BLaER1 treated with 17β-estradiol and CSF1 and Interleukin-3, amounts not matched to agents 10 nM and 100 nM (cell line): ENCODE data around the gene FOXL3.

Experiments used
- H3K27ac ChIP-seq, 11 experiments: shearing (Covaris generic); formaldehyde crosslinking; 2 replicates each; pipeline ENCODE4 v1.8.1; 2022
- H3K27me3 ChIP-seq, 11 experiments: shearing (Covaris generic); formaldehyde crosslinking; 2 replicates each; pipeline ENCODE4 v1.8.1; 2022
- H3K36me3 ChIP-seq, 11 experiments: shearing (Covaris generic); formaldehyde crosslinking; 2 replicates each; pipeline ENCODE4 v1.8.1; 2022
- H3K4me1 ChIP-seq, 10 experiments: shearing (Covaris generic); formaldehyde crosslinking; 2 replicates each; pipeline ENCODE4 v1.8.1; 2022
- H3K4me2 ChIP-seq, 11 experiments: shearing (Covaris generic); formaldehyde crosslinking; 2 replicates each; pipeline ENCODE4 v1.8.1; 2022
- H3K4me3 ChIP-seq, 10 experiments: shearing (Covaris generic); formaldehyde crosslinking; 2 replicates each; pipeline ENCODE4 v1.8.1; 2022
- H3K9ac ChIP-seq, 11 experiments: shearing (Covaris generic); formaldehyde crosslinking; 2 replicates each; pipeline ENCODE4 v1.8.1; 2022
- H3K9me3 ChIP-seq, 11 experiments: shearing (Covaris generic); formaldehyde crosslinking; replicated peaks in 1 of 11; 2 replicates each; pipeline ENCODE4 v1.8.1; 2022
- H4K20me1 ChIP-seq, 11 experiments: shearing (Covaris generic); formaldehyde crosslinking; 2 replicates each; pipeline ENCODE4 v1.8.1; 2022
- Cebpa-rat ChIP-seq, 11 experiments: shearing (Covaris generic); IDR thresholded peaks; 2 replicates each; pipeline ENCODE4 v1.8.1; 2022

The FOXL3 gene

DNA sequence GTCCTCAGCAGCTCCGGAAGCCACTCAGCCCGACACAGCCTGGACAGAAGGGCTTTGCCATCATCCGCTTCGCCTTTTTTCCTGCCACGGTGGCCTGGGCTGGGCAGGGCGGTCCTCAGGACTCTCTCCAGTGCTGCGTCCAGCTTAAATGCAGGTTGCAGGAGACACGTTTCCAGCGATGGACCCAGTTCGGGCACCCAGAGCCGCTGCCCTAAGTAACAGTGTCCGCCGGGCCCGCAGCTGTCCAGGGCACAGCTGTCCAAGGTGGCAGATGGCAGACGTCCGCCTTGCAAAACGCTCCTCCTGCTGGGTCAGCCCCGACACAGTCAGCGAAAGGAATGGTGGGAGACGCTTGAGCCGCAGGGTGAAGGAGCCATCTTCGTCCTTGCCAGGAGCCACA, 37.0 kb upstream of the FOXL3 start:
- peaks cover 84 to 100% (median 100%) of the 10 kb centered on the region in 11 experiments for H3K36me3 ChIP-seq
- H3K9ac ChIP-seq: no peak overlapping the region
- peaks cover 38 to 71% (median 55%) of the 10 kb centered on the region in 11 experiments for H3K9me3 ChIP-seq
- H3K27me3 ChIP-seq: no peaks in the 10 kb centered on the region
- no peak overlapping the region for H3K4me2 ChIP-seq
- no peak overlapping the region for H3K27ac ChIP-seq
- H3K4me3 ChIP-seq: no peak overlapping the region
- no peaks in the 10 kb centered on the region for H3K4me1 ChIP-seq
- H4K20me1 ChIP-seq: peaks cover 0 to 59% (median 0%) of the 10 kb centered on the region in 11 experiments; a peak in 7 of 22 replicates
- TF ChIP-seq Cebpa-rat (IDR thresholded peaks at IDR 0.05): no peak

DNA sequence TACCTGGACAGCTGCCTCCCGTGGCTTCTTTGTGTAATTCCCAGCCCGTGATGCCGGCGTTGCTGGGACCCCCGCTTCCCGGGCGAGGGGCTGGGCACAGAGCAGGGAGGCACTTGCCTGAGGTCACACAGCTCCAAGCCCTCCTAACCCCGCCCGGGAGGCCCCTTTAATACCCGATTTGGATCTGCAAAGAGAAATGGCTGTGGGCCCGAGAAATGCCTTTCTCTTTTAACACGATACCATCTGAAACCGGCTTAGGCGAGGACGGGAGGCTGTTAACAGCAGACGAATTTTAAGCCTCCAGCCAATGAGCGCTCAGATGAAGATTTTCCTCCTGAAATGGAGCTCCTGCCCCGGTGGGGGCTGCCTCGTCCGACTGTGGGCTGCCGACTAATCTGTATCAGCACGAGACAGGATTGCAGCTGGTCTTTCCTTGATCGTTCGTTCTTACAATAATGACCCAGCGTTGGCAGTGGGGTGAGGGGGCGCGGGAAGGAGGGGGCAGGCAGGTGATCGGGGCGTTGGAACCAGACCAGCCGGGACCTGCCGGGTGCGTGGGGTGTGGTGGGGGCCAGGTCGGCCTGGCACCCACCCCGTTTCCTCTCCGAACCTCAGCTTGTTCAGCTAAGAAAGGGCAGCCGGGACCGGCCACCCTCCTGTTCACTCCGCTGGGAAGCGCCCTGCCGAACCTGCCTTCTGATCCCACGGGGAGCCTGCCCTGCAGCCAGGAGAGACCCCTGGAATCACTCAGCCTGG, 36.2 kb upstream of the FOXL3 start:
- peaks cover 81 to 100% (median 100%) of the 10 kb centered on the region in 11 experiments for H3K36me3 ChIP-seq
- no peak overlapping the region for H3K4me2 ChIP-seq
- peaks cover 0 to 52% (median 0%) of the 10 kb centered on the region in 11 experiments; a peak in 6 of 22 replicates for H4K20me1 ChIP-seq
- no peaks in the 10 kb centered on the region for H3K27me3 ChIP-seq
- no peak overlapping the region for H3K4me3 ChIP-seq
- no peak for TF ChIP-seq Cebpa-rat (IDR thresholded peaks at IDR 0.05)
- H3K9ac ChIP-seq: no peak overlapping the region
- no peak overlapping the region for H3K27ac ChIP-seq
- H3K9me3 ChIP-seq: peaks cover 46 to 79% (median 63%) of the 10 kb centered on the region in 11 experiments
- H3K4me1 ChIP-seq: no peaks in the 10 kb centered on the region

DNA sequence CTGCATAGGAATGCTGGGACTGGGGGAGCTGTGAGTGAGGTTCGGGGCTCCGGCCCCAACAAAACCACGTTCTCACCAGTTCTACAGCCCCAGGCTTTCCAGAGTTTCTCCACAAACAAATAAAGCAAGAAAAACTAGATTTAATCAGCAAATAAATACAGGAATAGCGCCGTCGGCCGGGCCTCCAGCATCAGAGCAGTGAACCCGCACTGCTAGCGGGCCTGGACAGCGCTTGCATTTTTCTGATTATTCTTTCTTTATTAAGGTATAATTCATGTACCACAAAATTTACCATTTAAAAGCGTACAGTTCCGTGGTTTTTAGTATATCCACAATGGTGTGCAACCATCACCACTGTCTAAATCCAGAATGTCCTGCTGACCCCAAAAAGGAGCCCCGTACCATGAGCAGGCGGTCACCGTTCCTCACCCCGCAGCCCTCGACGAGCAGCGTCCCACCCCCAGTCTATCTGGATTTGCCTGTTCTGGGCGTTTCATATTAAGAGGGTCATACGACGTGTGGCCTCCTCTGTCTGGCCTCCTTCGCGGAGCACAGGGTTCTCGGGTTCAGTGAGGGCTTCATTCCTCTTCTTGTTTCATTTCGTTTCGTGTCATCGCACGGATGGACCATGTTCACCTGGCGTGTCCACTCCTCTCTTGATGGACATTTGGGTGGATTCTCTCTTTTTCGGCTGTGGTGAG, 35.5 kb upstream of the FOXL3 start:
- no peaks in the 10 kb centered on the region for H3K4me1 ChIP-seq
- no peak for TF ChIP-seq Cebpa-rat (IDR thresholded peaks at IDR 0.05)
- no peak overlapping the region for H3K4me2 ChIP-seq
- no peak overlapping the region for H3K27ac ChIP-seq
- peaks cover 53 to 86% (median 70%) of the 10 kb centered on the region in 11 experiments for H3K9me3 ChIP-seq
- no peaks in the 10 kb centered on the region for H3K27me3 ChIP-seq
- H3K36me3 ChIP-seq: peaks cover 81 to 100% (median 100%) of the 10 kb centered on the region in 11 experiments
- no peak overlapping the region for H3K9ac ChIP-seq
- no peak overlapping the region for H3K4me3 ChIP-seq
- H4K20me1 ChIP-seq: peaks cover 0 to 44% (median 0%) of the 10 kb centered on the region in 11 experiments; a peak in 6 of 22 replicates

- no peak for TF ChIP-seq Cebpa-rat (IDR thresholded peaks at IDR 0.05)
- Histone ChIP-seq H3K9me3 (peaks cover 59 to 92% (median 75%) of the 10 kb centered on the region in 11 experiments), H3K27me3 (no peaks in the 10 kb centered on the region), H3K4me3 (no peak overlapping the region), H3K4me2 (no peak overlapping the region), H3K36me3 (peaks cover 82 to 100% (median 100%) of the 10 kb centered on the region in 11 experiments), H4K20me1 (peaks cover 0 to 39% (median 0%) of the 10 kb centered on the region in 11 experiments; a peak in 6 of 22 replicates), H3K4me1 (no peaks in the 10 kb centered on the region), H3K9ac (no peak overlapping the region), H3K27ac (no peak overlapping the region)
Measured at GRCh38 chr7:255038-255435, 34.9 kb upstream of the FOXL3 start.

- peaks cover 83 to 100% (median 100%) of the 10 kb centered on the region in 11 experiments for H3K36me3 ChIP-seq
Measured at GRCh38 chr7:255721-256361, 34.1 kb upstream of the FOXL3 start.

GRCh38 chr7:256461-256940, 33.5 kb upstream of the FOXL3 start:
- Histone ChIP-seq H3K9me3 (peaks cover 73 to 100% (median 90%) of the 10 kb centered on the region in 11 experiments), H3K4me2 (no peak overlapping the region), H3K4me1 (no peaks in the 10 kb centered on the region), H3K36me3 (peaks cover 83 to 100% (median 99%) of the 10 kb centered on the region in 11 experiments), H3K9ac (no peak overlapping the region), H4K20me1 (peaks cover 0 to 24% (median 0%) of the 10 kb centered on the region in 11 experiments; a peak in 4 of 22 replicates), H3K4me3 (peak overlapping the region in 2 of 10 experiments; percentile 10 to 24; a peak in 1 of 20 replicates), H3K27ac (no peak overlapping the region), H3K27me3 (no peaks in the 10 kb centered on the region)
- TF ChIP-seq Cebpa-rat (IDR thresholded peaks at IDR 0.05): no peak

More at GRCh38 chr7:255721-256361, 34.1 kb upstream of the FOXL3 start:
- Histone ChIP-seq H3K9ac (no peak overlapping the region), H3K27ac (no peak overlapping the region), H3K4me2 (no peak overlapping the region), H3K9me3 (peaks cover 67 to 100% (median 83%) of the 10 kb centered on the region in 11 experiments), H3K4me1 (no peaks in the 10 kb centered on the region), H4K20me1 (peaks cover 0 to 31% (median 0%) of the 10 kb centered on the region in 11 experiments; a peak in 5 of 22 replicates), H3K27me3 (no peaks in the 10 kb centered on the region), H3K4me3 (peak overlapping the region in 2 of 10 experiments; percentile 10 to 11; a peak in 1 of 20 replicates)
- no peak for TF ChIP-seq Cebpa-rat (IDR thresholded peaks at IDR 0.05)

DNA sequence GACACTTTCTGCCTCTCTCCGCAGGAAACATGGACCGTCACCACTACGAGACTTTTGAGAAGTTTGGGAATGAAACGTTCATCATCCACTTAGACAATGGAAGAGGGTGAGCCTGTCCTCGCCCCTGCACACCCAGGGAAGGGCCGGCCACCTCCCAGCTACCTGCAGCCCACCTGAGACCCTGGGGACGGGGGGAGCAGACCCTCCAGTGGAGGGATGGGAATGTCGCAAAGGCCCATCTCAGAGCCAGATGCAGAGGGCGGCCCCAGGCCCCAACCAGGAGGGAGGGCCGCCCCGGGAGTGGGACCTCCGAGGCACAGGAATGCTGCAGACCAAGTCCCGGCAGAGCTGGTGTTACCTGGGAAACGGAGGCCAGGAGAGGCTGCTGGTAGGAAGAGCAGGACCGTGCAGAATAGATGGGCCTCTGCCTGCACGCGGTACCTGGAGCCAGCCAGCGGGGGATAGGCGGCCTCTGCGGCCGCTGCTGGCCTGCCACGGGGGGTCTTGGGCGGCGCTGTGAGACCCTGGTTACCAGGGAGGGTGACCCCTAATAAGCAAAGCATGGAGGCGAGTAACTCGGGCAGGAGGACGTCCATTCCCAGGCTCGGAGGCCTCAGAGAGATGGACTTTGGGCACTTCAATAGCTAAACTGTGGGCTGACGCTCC, 32.9 kb upstream of the FOXL3 start:
- TF ChIP-seq Cebpa-rat (IDR thresholded peaks at IDR 0.05): no peak
- H3K27me3 ChIP-seq: no peaks in the 10 kb centered on the region
- 0 out of 20 replicates have a peak overlapping the region, but pooled peaks of 1 of the 10 experiments have one; percentile 11 for H3K4me3 ChIP-seq
- H4K20me1 ChIP-seq: peaks cover 0 to 19% (median 0%) of the 10 kb centered on the region in 11 experiments; a peak in 3 of 22 replicates
- no peak overlapping the region for H3K27ac ChIP-seq
- H3K9me3 ChIP-seq: peaks cover 79 to 100% (median 95%) of the 10 kb centered on the region in 11 experiments
- H3K9ac ChIP-seq: no peak overlapping the region
- no peak overlapping the region for H3K4me2 ChIP-seq
- H3K36me3 ChIP-seq: peaks cover 87 to 100% (median 97%) of the 10 kb centered on the region in 11 experiments
- H3K4me1 ChIP-seq: peaks cover 0 to under 1% (median 0%) of the 10 kb centered on the region in 10 experiments; a peak in 2 of 20 replicates

- H3K27me3 ChIP-seq: no peaks in the 10 kb centered on the region
- peaks cover 84 to 100% (median 98%) of the 10 kb centered on the region in 11 experiments for H3K9me3 ChIP-seq
- H3K9ac ChIP-seq: no peak overlapping the region
- no peak overlapping the region for H3K4me2 ChIP-seq
- H4K20me1 ChIP-seq: peaks cover 0 to 14% (median 0%) of the 10 kb centered on the region in 11 experiments; a peak in 3 of 22 replicates
- no peak for TF ChIP-seq Cebpa-rat (IDR thresholded peaks at IDR 0.05)
- 0 out of 20 replicates have a peak overlapping the region, but pooled peaks of 1 of the 10 experiments have one; percentile 11 for H3K4me3 ChIP-seq
- H3K36me3 ChIP-seq: peaks cover 84 to 99% (median 92%) of the 10 kb centered on the region in 11 experiments
- H3K4me1 ChIP-seq: peaks cover 0 to 5% (median 0%) of the 10 kb centered on the region in 10 experiments; a peak in 2 of 20 replicates
- no peak overlapping the region for H3K27ac ChIP-seq
Measured at GRCh38 chr7:257647-257992, 32.4 kb upstream of the FOXL3 start.
